GM19351 (cell line): ENCODE measurements around the gene MANEA.
"Not testable (repeated sequence)": the region's sequence is repeated elsewhere in the genome, so short reads cannot be mapped to it uniquely, and the experiment has no call there.

Experiments used
- ATAC-seq: cut with Tn5 transposase; IDR thresholded peaks from one replicate; pipeline ENCODE4 v1.9.1; 2021; ENCODE audit warnings: mild to moderate bottlenecking, moderate library complexity; ENCODE audit not compliant: unreplicated experiment

The MANEA gene

GRCh38 chr6:95577304-95578105 is at the start of gene MANEA:
MANEA (plus strand) TSS chr6:95577535; CDS start chr6:95586440, 8,905 bp downstream.
- peak; percentile 69 for ATAC-seq

- no peak for ATAC-seq
These were observed 47.6 kb upstream of the MANEA start for GRCh38 chr6:95529762-95530161.

DNA sequence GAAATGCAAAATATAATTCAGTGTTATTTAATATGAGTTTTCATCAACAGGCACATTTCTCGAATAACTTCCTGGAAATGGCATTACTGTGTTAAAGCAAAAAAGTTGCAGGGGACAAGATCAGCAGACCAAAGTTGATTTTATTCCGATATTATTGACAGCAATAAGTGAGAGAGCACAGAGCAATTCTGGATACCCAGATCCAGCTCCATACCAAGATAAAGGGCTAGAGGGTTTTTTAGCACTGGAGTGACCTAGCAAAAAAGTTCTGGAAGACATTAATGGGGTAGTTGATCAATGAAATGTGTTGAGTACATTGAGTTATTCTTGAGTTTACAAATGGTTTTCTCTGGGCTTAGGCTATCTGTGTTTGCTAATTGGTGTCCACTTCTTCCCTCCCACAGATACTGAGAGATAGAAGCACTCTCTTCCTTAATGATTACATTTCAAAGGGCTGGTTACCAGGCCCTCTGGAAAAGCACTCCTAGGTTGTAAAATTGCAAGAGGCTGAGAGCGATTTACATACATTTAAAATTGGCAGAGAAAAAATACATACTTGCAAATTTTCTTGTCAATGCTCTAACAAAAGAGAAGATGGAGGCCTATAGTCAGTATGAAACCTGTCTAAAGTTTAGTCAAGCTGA is 47.0 kb upstream of the MANEA start:
- no peak for ATAC-seq

GRCh38 chr6:95543798-95544197 is 33.5 kb upstream of the MANEA start:
- ATAC-seq: no peak

DNA sequence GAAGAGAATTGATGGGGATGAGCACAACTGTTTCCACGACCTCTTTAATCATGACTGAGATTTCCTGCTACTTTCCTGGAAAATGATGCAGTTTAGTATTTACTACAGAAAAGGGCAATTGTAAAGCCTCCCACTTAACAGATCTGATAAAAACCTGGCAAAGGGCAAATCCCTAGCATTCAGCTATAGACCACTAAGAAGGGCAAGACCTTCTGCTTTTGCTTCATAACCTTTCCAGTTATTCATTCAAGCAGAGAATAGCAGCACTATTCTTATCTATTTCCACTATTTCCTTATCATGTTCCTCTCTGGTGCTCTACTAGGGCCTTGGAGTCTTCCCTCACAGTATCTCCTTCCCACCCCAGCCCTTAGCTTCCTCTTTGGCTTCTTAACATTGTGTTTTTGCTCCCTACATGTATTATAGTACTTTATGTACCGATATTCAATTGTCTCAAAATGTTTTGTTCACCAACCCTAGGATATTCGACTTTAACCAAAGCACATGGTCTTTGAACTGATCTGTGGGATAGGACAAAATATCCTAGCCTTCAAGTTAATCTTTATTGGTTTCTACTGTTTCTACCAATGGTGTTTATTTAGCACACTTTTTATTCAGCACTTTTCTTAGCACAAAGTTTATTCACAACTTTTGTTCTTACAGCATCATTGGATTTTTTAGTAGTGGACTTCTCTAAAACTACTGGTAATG is 32.7 kb upstream of the MANEA start:
- ATAC-seq: no peak

DNA sequence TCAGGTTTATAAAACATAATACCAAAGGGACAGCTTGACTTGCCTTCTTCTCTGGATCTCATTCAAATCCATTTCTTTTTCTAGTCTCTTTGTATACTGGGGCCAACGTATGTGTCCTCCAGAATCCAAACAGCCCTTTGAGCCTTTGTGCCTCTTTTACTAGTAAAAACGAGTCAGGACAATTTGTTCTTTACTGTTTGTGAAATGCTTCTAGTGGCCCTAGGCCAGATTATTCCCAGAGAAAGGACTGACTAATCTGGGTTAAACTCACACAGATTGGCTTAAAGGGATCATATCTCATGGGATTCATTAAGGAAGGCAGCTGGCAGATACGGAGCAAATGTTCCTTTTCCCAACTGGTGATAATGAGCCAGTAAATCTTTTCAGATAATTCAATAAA is 32.1 kb upstream of the MANEA start:
- ATAC-seq: no peak

- ATAC-seq: no peak
These were observed 31.6 kb upstream of the MANEA start for GRCh38 chr6:95545686-95546085.

GRCh38 chr6:95546148-95546547 is 31.2 kb upstream of the MANEA start:
- no peak for ATAC-seq

DNA sequence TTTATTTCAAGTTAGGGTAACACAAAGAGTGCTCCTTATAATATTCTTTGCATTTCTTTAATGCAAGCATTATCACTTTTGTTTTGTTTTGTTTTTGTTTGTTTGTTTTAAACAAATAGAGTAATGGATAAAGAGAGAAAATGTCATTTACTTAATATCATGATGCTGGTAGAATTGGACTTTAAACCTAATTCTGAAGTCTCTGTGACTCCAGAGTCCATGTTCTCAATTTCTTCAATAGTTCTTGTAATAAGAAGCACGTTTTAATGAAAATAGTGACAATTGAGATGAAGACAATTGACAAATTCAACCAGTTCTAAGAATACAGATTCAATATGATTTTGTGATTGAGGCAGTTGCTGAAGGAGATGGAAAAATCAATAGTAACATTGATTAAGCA is 30.3 kb upstream of the MANEA start:
- no peak for ATAC-seq

DNA sequence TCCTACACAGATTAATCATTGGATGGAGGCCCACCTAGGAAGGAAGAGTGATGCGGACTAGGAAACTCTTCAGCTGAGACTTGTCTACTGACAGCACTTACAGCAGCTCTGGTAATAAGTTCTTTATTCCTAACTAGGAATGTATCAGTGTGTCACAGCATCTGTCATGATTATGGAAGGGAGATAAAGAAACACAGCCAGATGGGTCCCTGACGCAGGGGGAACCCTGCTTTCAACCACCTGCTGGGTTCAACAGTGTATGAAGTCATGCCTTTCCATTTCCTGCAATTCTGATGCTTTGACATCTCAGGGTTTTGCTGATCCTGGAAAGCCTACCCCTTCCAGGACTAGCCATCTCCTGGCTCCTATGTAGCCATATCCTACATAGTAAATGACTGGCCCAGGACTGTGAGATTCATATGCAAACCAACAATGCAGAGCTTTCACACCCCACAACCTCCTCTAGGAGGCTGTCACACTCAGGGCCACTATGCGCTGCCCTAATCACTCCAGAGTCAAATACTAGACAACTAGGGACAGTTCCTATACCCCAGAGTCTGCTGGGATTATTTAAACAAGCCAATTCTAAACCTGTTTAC is 29.0 kb upstream of the MANEA start:
- no peak for ATAC-seq

DNA sequence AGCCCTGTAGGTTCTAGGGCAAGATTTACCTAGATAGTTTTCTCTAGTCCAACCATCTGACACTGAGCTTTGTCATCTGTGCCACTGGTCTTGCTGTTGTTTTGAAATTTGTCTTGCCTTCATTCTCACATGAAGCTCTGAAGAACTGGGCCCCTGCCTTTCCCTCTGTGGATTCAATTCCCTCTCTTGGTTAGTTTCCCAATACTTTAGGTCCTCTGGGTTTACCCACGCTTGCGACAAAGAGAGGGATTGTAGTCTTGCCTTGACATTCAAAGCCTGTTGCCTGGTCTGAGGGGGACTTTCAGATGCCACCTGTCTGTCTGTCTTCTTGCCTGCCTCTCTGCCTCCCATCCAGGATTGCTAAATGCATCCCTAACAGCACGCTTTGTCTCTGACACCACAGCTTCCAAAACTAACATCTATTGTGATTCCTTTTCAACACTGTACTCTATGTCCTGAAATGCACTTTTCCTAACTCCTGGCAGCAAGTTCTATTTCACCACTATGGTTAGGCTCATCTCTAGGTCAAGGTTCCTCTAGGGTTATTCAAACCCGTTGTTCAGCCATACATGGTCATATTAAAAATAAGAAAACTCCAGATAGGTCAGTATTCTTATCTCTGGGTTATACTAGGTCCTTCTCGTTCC is 25.5 kb upstream of the MANEA start:
- ATAC-seq: no peak

- no peak for ATAC-seq
These were observed 23.5 kb upstream of the MANEA start for GRCh38 chr6:95553880-95554279.

- not testable (repeated sequence) for ATAC-seq
These were observed 16.4 kb upstream of the MANEA start for GRCh38 chr6:95560956-95561355.

GRCh38 chr6:95569560-95569959 is 7.8 kb upstream of the MANEA start:
- no peak for ATAC-seq

DNA sequence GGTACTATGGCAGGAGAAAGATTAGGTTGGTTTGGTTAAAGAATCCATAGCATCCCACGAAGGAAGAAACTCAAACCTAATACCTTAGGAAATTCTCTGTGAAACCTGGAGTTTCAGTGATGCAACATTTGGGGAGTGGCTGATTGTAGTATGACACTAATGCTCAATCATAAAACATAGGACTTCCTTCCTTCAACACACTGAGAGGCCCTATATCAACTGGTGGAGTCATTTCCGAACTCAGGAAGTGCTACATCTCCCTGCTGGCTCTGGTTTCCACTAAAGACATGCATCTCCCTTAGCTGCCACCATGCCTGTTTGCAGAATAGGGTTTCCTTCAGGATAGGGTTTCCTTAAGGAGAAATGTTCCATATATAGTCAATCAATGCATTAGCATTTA is 5.2 kb upstream of the MANEA start:
- ATAC-seq: no peak

- ATAC-seq: no peak
These were observed 2.5 kb upstream of the MANEA start for GRCh38 chr6:95574811-95575210.

DNA sequence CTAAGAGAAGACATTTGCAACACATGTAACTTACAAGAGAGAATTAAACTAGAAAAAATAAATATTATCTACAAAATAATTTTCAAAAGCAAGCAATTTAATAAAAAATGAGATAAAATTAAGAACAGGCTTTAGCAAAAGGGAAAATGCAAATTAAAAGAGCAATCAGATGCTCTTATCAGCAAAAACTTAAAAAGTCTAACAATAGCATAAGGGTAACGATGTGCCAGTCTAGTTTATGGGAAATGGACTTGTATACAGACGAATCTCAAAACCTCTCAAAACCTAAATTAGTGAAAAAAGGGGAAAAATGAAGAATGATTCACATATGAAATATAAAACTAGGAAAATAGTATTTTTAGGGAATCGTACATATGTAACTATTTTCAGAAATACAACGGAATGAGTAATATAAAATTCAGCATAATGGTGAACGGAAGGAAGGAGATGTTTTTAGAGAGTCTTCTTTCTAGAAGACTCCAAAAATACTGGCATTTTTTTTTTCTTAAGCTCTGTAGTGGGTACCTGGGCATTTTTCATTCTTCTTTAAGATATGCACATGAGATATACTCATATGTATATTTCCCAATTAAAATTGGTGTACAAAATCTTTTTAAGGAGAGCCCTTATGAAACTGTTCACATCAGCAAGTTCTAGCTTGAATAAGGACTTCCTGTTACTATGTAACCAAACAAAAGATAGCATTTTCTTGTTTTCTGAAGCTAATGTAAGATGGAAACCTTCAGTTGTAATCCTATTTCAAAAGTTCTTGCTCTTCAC is 927 bp upstream of the MANEA start:
- peak; percentile 27 for ATAC-seq

GRCh38 chr6:95576998-95577303 is 384 bp upstream of the MANEA start:
- no peak for ATAC-seq

DNA sequence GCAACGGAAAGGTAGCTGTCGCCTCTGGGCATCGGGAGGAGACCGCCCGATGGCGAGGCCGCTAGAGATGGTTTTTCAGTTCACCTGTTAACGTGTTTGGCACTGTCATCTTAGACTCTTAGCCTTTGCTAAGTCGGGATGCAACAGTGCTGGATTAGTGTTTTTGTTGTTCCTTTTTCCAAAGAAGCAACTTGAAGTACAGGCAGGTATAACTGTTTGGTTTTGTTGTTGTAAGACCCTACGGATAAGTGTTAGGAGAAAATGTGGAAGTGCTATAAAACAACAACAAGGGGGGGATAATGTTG is 723 bp downstream of the MANEA start:
- ATAC-seq: peak; percentile 21

GRCh38 chr6:95581073-95581472 is 3.7 kb downstream of the MANEA start:
- ATAC-seq: no peak

GRCh38 chr6:95584226-95584625 is 6.9 kb downstream of the MANEA start:
- ATAC-seq: not testable (repeated sequence)
